Right lung (tissue), 5 donors: ENCODE data around the gene IFIT2. TPM values are rescaled to one million over a fixed set of nuclear protein-coding genes. Genes with fewer than 3 reads are reported as not detected.
"Not testable (repeated sequence)": the region's sequence is repeated elsewhere in the genome, so short reads cannot be mapped to it uniquely, and the experiment has no call there.

Experiments used
- DNase-seq, 2 donors: peaks; one replicate each; pipeline ENCODE4 v3.0.0-alpha.2; 2013
- polyA plus RNA-seq, 5 donors: library from polyadenylated mRNA; unstranded; fragments of 120-200 nt; gene quantifications; one replicate each; pipeline versions ENCODE4 v1.2.1 to v1.2.3, GENCODE V29; 2013; ENCODE audit warnings: inconsistent platforms in 1 of 5, low replicate concordance in 1 of 5; ENCODE audit not compliant: insufficient read length in 5 of 5, insufficient read depth in 1 of 5

IFIT2 gene
- polyA plus RNA-seq, 5 donors = 8.3 to 15.4 (median 14.0) TPM

GRCh38 chr10:89278034-89278535, 23.8 kb upstream of the IFIT2 start:
- DNase-seq = peak; percentile 56 to 76

DNA sequence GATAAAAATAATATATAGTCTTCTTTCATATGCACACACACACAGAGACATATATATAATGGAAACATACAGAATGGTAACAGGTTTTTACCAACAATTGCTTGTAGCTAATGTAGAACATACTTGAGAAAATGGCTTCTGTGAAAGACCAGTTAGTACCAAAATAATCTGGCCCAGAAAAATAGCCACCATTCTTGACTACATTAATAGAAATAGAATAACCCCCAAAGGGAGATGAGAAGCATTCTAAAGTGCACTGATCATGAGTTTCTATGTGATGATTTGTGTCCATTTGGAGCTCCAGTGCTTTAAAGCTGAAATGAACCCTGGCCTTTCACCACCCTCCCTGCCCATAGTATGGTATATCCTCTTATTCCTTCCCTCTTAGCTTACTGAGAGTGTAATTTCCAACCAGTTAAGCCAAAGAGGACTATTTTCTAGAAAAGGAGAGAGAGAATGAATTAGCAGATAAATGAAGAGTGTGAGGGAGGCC, 22.9 kb upstream of the IFIT2 start:
- no peak for DNase-seq

DNA sequence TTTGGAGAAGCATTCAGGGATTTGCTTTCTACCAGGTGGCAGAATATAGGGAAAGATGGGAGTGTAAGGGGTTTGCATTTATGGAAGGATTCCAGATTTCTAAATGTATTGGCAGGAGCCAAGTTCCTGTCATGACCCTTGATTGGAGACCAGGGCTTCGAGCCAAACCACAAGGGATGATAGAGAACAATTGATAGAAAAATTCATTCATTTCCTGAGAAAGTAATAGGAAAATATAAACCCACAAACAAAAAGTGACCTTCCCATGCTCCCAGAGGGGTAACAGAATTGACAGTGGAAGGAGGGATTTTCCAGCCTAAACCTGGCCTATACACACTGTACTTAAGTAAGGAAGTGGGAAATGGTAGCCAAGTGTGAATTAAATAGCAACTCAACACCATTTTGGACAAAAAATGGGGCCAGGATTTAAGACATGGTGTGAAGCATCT, 22.4 kb upstream of the IFIT2 start:
- no peak for DNase-seq

DNA sequence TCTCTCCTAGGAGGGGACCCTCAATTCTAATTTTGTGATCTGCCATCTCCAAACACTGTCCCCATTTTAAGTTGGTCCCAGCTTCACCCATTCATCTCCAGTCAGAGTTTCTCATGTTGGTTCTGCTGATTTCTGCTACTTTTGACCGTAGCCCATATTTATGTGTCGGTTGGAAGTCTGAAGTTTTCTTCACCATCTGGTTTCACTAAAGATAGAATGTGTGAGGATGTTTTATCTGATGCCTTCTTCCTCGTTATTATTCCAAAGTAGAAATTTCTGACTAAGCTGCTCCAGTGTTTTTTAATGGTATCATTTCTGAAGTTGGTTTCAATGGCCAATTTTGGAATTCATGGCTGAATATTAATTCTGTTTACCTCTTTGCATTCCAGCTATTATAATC, 21.3 kb upstream of the IFIT2 start:
- DNase-seq = no peak

DNA sequence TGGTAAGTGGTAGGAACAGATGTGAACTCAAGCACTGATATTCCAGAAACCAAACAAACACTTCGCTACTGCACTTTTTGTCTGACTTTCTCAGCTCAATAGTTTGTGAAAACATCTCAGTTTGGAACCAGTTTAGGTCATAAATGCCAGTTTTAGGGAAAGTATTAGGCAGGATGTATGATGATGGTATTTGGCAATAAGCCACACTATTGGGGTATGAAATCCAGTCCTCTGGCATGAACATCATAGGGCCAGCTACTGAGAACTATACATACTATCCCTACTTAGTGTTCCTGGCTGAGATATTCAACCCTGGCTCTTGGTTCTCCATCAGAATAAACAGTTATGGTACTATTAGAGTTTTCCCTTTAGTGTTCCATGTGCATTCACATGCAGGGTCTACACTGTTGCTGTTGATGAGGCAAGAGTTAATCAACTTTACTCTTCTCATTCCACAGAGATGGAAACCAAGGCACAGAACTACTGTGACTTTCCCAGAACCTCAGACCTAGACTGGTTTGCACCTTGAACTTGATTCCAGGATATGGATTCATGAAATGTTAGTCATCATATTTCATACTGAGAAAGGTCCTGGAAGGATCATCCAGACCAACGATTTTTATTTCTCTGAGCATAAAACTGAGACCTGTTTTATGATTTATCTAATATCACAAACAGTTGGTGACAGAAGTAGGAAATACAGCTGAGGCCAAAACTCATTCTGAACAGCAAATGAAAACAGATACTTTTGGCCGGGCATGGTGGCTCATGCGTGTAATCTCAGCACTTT, 20.0 kb upstream of the IFIT2 start:
- no peak for DNase-seq

- no peak for DNase-seq
These were observed 18.6 kb upstream of the IFIT2 start for GRCh38 chr10:89283025-89283935.

- DNase-seq = peak; percentile 67 to 80
These were observed 17.8 kb upstream of the IFIT2 start for GRCh38 chr10:89283936-89284475.

- DNase-seq = not testable (repeated sequence)
These were observed 17.1 kb upstream of the IFIT2 start for GRCh38 chr10:89284711-89285110.

- not testable (repeated sequence) for DNase-seq
These were observed 16.5 kb upstream of the IFIT2 start for GRCh38 chr10:89285303-89285702.

DNA sequence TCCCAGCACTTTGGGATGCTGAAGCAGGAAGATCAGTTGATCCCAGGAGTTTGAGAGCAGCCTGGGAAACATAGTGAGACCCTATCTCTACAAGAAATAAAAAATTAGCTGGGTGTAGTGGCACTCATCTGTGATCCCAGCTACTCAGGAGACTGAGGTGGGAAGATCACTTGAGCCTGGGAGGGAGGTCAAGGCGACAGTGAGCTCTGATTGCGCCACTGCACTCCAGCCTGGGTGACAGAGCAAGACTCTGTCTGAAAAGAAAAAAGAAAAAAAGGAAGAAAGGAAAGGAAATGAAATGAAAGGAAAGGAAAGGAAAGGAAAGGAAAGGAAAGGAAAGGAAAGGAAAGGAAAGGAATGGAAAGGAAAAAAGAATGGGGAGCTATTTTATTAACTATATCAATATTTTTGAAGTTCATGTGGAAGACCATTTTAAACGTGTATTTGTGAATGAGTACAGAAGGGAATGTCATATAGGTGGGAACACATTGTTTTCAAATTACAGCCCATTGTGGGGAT, 7.1 kb upstream of the IFIT2 start:
- no peak for DNase-seq

- no peak for DNase-seq
These were observed 6.2 kb upstream of the IFIT2 start for GRCh38 chr10:89295597-89295996.

GRCh38 chr10:89296220-89296648, 5.6 kb upstream of the IFIT2 start:
- no peak for DNase-seq

DNA sequence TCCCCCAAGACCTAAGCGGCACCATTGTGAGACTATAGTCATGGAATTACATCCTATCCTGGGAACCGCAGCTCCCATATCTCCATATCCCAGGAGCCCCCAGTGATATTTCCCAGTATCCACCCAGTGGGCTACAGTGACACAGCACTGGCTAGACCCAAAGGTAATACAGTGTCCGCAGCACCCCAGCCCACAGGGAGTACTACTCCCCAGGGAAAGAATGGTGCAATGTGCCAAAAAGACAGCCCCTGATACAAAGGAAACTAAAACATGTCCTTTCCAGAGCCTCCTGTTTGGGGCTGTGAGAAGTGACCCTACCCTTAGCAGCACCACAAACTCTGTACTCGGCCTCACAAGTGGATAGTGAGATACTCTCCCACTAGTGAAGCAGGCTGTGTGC, 4.5 kb upstream of the IFIT2 start:
- no peak for DNase-seq

GRCh38 chr10:89297791-89298190, 4.1 kb upstream of the IFIT2 start:
- no peak for DNase-seq

GRCh38 chr10:89299031-89299430, 2.8 kb upstream of the IFIT2 start:
- no peak for DNase-seq

GRCh38 chr10:89301232-89301631, 614 bp upstream of the IFIT2 start:
- no peak for DNase-seq

- DNase-seq = no peak
These were observed 779 bp downstream of the IFIT2 start for GRCh38 chr10:89302625-89303024.

GRCh38 chr10:89303161-89303560, 1.3 kb downstream of the IFIT2 start:
- DNase-seq = no peak

DNA sequence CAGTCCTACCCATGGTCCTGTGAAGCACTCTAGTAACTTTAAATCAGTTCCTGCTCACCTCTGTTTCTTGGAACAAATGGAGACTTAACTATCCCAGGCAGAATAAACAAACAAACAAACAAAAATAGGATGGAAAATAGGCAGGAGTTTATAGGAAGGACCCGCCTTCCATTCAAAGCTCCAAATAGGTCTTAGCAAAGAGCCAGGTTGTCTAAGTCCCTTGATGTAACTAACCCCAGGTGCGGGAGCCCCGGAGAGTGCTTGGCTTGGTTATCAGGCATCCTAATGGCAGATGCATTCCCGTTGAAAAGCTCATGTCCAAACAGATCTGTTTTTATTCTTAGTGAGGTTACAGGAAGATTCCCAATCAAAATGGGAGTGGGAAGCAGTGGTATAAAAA, 2.2 kb downstream of the IFIT2 start:
- no peak for DNase-seq

DNA sequence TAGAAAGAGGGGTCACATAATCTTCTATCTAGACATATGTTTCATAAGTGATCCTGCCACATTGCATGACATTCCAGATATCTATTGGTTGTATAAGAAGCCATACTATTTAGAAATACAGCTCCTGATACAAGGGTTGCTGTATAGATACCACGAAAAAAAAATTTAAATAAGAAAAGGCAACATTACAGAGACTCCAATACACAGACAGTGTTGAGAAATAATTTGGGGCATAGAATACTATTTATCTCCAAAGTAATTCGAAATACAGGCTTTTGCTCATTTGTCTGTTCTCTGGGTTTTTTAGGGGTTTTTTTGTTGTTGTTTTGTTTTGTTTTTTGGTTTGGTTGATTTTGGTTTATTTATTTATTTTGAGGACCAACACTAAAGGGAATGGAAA, 2.6 kb downstream of the IFIT2 start:
- no peak for DNase-seq

- no peak for DNase-seq
These were observed 3.1 kb downstream of the IFIT2 start for GRCh38 chr10:89304925-89305324.
